Brain pericyte (primary cell): ENCODE results near the gene ARFRP1.
"Not testable (repeated sequence)": the region's sequence is repeated elsewhere in the genome, so short reads cannot be mapped to it uniquely, and the experiment has no call there.

ENCODE experiments used
- DNase-seq: peaks from one replicate; pipeline ENCODE4 v3.0.0-alpha.2; 2012; ENCODE audit warnings: low read depth, low spot score

The ARFRP1 gene

DNA sequence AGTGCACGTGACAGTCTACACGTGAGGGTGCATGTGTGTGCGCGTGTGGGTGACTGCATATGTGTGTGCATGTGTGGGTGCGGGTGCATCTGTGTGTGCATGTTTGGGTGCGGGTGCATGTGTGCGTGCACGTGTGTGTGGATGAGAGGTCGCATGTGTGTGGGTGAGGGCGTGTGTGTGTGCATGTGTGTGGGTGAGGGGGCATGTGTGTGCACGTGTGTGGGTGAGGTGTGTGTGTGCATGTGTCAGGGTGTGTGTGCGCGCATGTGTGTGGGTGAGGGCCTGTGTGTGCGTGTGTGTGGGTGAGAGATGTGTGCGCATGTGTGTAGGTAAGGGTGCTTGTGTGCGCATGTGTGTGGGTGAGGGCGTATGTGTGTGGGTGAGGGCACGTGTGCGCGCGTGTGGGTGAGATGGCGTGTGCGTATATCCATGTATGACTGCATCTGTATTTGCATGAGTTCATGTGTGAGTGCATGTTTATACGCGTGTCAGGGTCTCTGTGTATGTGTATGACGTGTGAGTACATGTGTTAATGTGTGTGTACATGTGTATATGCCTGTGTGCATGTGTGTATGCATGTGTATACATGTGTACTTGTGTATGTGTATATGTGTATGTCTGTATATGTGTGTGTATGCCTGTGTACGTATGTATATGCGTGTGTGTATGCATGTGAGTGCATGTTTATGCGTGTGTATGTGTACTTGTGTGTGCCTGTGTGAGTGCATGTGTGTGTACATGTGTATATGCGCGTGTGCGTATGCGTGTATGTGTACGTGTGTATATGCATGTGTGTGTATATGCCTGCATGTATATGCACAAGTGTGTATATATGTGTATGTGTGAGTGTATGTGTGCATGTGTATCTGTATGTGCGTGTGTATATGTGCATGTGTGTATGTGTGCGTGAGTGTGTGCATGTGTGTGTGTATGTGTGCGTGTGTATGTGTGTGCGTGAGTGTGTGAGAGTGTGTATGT, 24.6 kb upstream of the ARFRP1 start:
- DNase-seq = no peak

- DNase-seq = no peak
These were observed 23.6 kb upstream of the ARFRP1 start for GRCh38 chr20:63731410-63731809.

GRCh38 chr20:63730189-63730733, 22.5 kb upstream of the ARFRP1 start:
- DNase-seq = not testable (repeated sequence)

GRCh38 chr20:63722967-63723622, 15.3 kb upstream of the ARFRP1 start:
- not testable (repeated sequence) for DNase-seq

GRCh38 chr20:63718996-63719395, 11.2 kb upstream of the ARFRP1 start:
- no peak for DNase-seq

GRCh38 chr20:63714858-63715257, 7.1 kb upstream of the ARFRP1 start:
- DNase-seq = no peak

- no peak for DNase-seq
These were observed 4.4 kb upstream of the ARFRP1 start for GRCh38 chr20:63712191-63712590.

- no peak for DNase-seq
These were observed 3.4 kb upstream of the ARFRP1 start for GRCh38 chr20:63711085-63711645.

DNA sequence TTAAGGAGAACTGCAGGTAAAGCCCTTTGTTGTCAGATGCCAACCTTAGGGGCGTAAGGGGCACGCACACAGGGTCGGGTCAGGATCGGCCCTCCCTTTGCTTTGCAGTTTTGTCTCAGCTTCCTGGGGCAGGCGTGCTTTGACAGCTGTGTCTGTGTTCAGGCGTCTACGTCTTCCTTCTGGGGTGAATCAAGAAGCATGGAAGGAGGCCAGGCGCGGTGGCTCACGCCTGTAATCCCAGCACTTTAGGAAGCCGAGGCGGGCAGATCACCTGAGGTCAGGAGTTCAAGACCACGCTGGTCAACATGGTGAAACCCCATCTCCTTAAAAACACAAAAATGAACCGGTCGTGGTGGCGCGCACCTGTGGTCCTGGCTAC, 1.4 kb upstream of the ARFRP1 start:
- DNase-seq = no peak

GRCh38 chr20:63708301-63709148, 749 bp upstream of the ARFRP1 start:
- no peak for DNase-seq

DNA sequence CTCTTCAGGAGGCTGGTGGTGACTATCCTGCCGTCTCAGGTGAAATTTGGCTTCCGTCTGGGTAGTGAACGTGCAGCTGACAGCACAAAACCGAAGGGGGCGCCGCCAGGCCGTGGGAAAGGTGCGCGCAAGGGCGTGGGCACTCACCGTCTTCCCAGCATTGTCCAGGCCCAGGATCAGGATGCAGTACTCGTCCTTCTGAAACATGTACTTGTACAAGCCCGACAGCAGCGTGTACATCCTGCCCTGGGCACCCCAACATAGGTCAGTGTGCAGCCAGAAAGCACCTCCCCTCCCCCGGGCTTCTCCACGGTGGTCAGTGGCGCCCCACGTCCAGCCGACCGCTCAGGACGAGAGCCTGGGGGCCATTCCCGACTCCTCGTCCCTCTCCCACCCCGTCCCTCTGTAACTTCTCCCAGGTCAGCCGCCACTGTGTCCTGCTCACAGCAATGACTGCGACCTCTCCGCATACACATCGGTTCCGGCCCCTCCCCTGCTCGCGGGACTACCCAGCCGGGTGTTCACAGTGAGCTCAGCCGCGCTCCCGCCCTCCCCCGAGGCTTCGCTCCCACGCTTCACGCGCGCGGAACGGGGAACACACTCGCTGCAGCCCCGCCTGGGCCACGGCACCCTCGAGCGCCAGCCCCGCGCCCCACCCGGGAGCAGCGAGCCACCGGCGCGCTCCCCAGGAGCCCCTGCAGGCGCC, 771 bp downstream of the ARFRP1 start:
- DNase-seq = no peak

- DNase-seq = no peak
These were observed 1.6 kb downstream of the ARFRP1 start for GRCh38 chr20:63706027-63706695.

- no peak for DNase-seq
These were observed 2.3 kb downstream of the ARFRP1 start for GRCh38 chr20:63705232-63706026.

DNA sequence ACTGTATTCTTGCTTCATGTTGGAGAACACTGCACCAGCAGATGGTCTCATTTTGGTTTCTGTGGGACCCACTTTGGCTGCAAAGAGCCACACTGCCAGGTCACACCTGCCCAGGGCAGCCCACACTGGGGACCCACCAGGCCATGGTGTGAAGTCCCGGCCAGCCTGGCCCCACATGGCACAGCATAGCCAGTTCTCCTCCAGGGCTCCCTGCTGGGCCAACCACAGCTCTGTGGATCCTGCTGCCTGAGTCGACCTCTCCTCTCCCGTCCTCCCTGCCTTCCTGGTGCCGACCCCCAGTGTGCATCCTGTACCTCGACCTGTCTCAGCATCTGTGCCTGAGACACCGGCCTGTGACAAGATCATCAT, 3.0 kb downstream of the ARFRP1 start:
- no peak for DNase-seq

GRCh38 chr20:63703976-63704748, 3.6 kb downstream of the ARFRP1 start:
- DNase-seq = no peak

DNA sequence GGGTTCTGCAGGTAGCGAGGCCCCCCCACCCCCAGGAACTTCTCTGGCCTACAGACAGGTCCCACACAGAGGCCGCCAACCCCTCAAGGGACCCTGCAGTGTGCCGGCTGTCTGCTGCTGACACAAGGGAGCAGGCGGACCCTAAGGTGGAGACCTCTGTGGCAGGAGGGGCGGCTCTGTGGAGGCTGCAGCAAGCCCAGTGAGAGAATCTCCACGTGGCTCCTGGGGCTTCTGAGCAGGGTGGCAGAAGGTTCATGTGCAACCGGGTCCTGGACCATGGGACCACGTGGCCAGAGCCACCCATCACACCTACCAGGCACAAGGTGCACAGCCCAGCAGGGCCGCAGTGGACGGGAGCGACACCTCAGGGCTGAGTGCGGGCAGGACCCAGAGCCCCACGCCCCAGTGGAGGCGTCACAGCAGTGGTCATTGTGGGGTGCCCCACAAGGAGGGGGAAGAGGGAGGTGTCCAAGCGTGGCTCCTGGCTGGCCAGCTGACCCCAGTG, 4.3 kb downstream of the ARFRP1 start:
- no peak for DNase-seq

GRCh38 chr20:63702751-63703470, 4.9 kb downstream of the ARFRP1 start:
- DNase-seq = no peak
